CD4-positive, alpha-beta T cell treated with Interleukin-4 for 1 hour (primary cell): ENCODE results near the gene ANK3.

ENCODE experiments used
- DNase-seq, 2 donors: peaks; one replicate each; pipeline ENCODE4 v3.0.0-alpha.2; 2020 to 2022

Gene ANK3

GRCh38 chr10:60271319-60272040, 118.2 kb downstream of the ANK3 start:
- DNase-seq = no peak

DNA sequence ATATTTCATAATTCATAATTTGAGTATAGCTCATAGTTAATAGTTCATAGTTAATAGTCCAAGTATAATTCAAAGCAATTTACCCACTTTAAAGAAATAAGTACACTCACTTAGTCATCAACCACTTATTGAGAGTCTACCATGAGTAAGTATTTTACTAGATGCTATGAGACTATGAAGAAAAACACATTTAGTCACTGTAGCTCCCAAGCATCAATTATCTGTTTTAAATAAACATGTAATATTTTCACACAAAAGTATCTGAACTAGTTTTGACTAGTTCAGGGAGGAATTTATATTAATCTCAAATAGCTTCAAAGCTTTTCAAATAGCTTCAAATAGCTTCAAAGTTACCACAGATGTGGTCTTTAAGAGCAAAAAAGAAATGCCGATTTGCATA, 119.2 kb downstream of the ANK3 start:
- no peak for DNase-seq

GRCh38 chr10:60267802-60268201, 121.9 kb downstream of the ANK3 start:
- no peak for DNase-seq

DNA sequence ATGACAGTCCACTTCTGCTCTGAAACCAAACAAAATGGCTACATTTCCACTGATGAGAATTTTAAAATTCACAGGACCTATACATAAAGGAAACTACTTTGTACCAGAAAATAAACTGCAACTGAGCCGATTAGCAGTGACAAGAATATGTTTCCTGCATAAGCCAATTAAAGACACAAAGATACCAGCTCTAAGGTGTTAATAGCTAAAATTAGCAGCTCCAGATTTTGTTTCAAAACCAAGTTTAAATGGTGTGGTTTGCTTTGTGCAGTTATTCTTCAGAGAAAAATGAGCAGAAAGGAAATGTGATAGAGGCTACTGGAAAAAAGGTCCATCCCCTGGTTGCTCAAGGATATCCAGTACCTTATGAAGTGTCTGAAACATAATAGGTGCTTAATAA, 123.2 kb downstream of the ANK3 start:
- DNase-seq = no peak

DNA sequence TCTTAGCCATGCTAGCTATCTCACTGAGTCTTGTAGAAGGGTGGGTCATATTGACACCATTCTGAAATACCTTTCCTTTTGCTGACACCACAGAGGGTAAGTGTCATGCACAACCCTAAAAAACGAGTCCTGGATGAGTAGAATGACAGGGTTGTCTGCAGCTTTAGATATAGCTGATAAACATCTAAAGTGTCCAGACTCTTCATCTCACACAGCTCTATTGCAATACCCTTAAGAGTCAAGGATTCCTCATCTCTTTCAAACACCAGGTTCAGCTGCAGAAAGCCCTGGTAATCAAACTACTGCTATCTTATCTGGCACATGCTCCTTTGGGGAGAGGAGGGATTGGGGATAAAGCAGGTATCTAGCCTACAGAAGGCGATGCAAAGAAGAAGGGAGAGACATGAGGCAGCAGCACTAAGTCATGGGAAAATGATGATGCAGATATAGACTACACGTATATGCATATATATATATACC, 127.0 kb downstream of the ANK3 start:
- no peak for DNase-seq

DNA sequence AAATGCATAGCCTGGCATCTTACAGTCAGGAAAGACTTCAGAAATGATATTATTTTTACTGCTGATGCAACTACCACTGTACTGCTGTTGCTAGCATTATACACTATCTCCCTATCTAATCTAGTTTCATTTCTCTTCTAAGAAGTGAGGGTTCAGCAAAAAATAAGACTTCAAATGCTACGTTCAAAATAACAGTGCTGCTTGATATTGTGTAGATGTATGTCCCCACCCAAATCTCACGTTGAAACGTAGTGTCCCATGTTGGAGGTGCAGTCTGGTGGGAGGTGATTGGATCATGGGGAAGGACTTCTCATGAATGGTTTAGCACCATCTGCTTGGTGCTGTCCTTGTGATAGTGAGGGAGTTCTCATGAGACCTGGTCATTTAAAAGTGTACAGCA, 129.4 kb downstream of the ANK3 start:
- DNase-seq = no peak

DNA sequence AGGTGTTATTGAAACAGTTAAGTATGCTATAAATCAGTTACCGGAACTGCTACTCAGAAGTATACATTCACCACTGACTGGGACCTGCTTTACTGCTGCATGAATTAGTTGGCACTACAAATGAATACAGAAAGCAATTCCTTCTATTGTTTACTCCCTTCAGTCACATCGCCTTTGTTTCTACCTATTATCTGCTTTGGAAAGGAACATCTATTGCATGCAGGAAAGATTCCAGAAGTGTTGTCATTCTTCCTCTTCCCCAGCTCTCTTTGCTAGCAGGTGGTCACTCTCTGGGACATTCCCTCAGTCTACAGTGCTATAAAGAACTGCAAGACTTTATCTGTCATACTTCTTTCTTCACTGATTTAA, 131.3 kb downstream of the ANK3 start:
- no peak for DNase-seq

GRCh38 chr10:60257767-60258428, 131.8 kb downstream of the ANK3 start:
- no peak for DNase-seq

DNA sequence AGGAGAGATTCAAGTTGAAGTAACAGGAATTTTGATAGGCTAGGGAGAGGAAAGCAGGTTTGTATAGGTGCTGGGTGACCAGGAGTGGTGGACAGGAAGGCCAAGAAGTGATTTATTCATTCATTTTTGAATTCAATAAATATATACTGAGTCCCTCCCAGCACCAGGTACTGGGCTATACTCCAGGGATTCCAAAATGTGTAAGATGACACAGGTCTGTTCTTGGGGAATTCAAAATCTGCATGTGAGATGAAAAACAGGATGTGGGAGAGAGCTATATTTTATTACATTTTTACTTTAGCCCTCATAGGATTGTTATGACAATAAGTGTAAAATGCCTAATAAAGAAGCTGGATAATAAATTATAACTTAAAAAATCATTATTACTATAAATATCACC, 134.9 kb downstream of the ANK3 start:
- DNase-seq = no peak

DNA sequence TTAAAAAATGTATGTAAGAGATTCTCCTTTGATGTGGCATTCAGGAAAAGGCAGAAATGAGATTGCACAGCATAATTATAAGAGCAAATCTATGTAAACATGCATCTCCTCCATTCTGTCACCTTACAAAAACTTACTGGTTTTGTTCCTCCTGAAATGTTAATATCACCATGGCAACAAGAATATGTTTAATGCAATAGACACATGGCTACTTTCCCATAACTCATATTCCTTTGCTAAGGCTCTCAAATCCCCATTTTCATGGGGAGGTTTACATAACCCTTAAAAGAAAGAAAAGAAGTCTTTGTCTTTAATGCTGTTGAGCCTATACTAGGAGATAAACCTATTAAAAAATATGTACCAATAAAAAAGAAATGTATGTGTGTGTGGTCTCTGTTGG, 136.2 kb downstream of the ANK3 start:
- no peak for DNase-seq

DNA sequence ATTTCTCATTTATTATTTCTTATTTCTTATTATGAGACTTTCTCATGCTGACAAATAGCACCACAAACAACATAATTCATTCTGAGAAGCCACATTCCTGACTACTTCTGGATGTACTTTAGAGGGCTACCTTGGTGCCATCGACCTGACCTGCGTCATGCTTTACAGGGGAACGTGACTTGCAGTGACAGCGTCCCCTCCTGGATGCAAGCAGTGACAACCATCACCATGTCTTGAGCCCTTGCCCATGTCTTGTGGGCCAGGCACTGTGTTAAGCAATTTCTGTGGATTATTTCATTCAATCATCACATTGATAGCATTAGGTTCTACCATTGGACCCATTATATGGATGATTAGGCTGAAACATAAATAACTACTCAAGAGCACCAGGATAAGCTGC, 137.0 kb downstream of the ANK3 start:
- DNase-seq = no peak

DNA sequence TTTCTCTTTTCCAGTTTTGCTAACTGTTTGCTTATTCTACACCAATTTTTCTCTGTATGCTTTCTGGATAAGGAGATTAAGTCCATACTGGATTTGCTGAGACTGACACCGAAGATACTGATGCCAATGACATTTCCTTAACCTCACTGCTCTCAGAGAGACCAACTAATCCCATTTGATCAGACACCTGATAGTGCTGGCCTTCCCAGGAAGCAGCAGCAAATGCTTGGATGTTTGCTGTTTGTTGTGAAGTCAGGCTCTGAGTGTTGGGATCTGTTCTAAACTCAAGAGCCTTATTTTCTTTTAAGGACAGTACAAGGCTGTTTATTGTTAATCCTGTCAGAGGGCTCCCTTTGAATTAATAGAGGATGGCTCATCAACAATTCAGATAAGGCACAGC, 143.3 kb downstream of the ANK3 start:
- no peak for DNase-seq

- no peak for DNase-seq
These were observed 150.4 kb downstream of the ANK3 start for GRCh38 chr10:60239228-60239627.

GRCh38 chr10:60238759-60239100, 150.9 kb downstream of the ANK3 start:
- no peak for DNase-seq

GRCh38 chr10:60237977-60238758, 151.5 kb downstream of the ANK3 start:
- DNase-seq = peak in 1 of 2 donors; percentile 25

- DNase-seq = peak; percentile 27 to 74
These were observed 152.7 kb downstream of the ANK3 start for GRCh38 chr10:60236869-60237524.

DNA sequence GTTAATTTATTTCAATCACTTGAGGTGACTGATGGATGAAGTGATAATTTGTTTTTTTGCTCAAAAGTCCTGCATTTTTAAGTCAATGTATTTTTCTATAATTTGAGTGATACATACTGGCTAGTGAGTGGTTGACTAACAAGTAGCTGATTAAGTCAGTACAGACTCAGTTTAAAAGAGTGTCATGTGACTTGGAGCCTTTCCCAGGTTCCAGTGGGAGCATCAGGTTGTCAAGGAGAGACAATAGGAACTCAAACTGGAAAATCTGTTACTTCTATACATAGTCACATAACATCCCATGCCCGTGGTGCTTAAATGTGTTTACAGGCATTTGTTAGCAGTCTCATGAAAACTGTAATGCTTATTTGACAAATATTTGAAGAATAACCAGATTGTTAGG, 154.7 kb downstream of the ANK3 start:
- DNase-seq = no peak

GRCh38 chr10:60234551-60234950, 155.1 kb downstream of the ANK3 start:
- DNase-seq = no peak

DNA sequence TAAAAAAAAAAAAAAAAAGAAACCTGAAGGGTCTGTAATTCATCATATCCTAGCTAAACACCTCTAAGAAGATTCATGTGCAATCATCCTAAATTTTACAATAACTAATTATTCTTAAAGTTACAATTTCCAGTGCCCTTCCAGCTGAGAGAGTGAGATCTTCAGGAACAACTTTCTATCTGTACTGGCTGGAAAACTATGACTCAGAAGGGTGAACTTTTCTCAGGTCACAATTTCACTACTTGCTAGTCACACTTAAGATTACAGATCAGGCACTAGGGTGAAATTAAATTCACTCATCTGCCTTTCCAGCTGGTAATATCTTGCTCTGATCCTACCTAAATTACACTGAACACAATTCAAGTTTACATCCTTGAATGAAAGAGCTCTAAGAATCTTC, 158.8 kb downstream of the ANK3 start:
- DNase-seq = no peak

DNA sequence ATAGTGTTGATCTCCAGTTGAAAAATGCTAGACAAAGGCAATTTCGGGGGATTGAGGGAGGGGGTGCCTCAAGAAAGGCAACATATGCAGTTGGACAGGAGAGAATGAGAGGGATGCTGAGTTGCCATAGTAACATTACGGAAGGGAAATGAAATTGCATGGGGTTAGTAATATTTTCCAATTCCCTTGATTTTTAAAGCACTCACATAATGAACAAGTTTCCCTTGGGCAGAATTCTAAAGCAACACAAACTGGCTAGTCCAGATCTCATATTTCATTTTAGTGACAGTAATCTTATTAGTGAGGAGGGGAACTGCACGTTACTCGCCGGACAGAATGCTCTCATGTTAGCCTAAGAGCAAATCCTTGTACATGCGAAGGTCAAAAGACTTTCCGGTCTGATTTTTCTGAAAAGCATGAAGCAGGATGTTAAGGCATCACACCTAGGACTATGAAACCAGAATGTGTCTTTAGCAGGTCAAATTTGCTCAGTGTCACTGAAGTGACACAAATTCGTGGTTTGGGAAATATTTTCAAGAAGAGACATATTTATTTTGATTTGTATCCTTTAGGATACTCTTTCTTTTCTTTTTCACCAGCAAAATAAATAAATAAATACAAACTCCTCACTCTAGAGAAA, 165.5 kb downstream of the ANK3 start:
- DNase-seq = no peak

DNA sequence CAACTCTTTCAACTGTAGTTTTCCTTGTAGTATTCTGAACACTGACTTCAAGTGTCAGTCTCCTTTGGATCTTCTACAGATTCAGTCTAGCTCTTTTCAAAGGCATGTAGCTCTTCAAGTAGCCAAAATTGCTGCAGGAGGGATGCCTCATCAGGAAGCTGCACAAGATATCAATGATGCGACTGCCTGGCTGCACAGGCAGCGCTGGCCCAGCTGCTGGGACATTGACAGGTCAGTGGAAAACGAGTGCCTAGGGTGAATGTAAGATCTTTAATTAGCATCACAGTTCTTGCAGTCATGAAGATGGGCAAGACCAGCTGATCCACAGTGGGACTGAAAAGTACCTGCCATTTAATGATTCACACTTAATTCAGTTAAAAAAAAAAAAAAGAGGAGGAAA, 167.6 kb downstream of the ANK3 start:
- no peak for DNase-seq

DNA sequence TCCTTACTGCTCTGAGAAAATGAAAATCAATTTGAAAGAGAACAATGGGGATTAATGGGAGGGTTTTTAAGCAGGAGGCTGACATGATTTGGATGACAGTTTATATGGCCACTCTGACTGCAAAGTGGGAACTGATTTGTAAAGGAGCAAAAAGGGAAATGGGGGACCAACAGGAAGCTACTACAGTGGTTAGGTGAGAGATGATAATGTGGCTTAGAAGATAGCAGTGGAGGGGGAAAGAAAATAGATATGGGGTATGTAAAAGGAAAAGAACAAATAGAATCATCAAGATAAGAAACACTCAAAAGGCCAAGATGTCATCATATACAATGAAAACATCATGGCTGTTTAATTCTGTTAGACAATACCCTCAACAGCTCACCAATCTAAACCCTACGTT, 177.5 kb downstream of the ANK3 start:
- DNase-seq = no peak
